8988T (cell line): ENCODE measurements around the gene KNDC1.
"Not testable (repeated sequence)": the region's sequence is repeated elsewhere in the genome, so short reads cannot be mapped to it uniquely, and the experiment has no call there.

Experiments
- DNase-seq: peaks from one replicate; pipeline ENCODE4 v3.0.0; 2011

KNDC1 gene

GRCh38 chr10:133210398-133211140, 50.5 kb downstream of the KNDC1 start:
- DNase-seq = no peak

GRCh38 chr10:133211141-133211830, 51.3 kb downstream of the KNDC1 start:
- DNase-seq = no peak

- DNase-seq = no peak
Measured at GRCh38 chr10:133211959-133212852, 52.2 kb downstream of the KNDC1 start.

- no peak for DNase-seq
Measured at GRCh38 chr10:133212853-133213494, 53.0 kb downstream of the KNDC1 start.

- no peak for DNase-seq
Measured at GRCh38 chr10:133213641-133214467, 53.8 kb downstream of the KNDC1 start.

- no peak for DNase-seq
Measured at GRCh38 chr10:133214468-133215410, 54.7 kb downstream of the KNDC1 start.

- DNase-seq = no peak
Measured at GRCh38 chr10:133215586-133215985, 55.6 kb downstream of the KNDC1 start.

GRCh38 chr10:133216776-133217175, 56.8 kb downstream of the KNDC1 start:
- no peak for DNase-seq

GRCh38 chr10:133217800-133218589, 58.0 kb downstream of the KNDC1 start:
- DNase-seq = no peak

GRCh38 chr10:133218891-133219290, 58.9 kb downstream of the KNDC1 start:
- DNase-seq = no peak

- DNase-seq = no peak
Measured at GRCh38 chr10:133219782-133220181, 59.8 kb downstream of the KNDC1 start.

GRCh38 chr10:133221331-133221730, 61.3 kb downstream of the KNDC1 start:
- DNase-seq = no peak

- DNase-seq = not testable (repeated sequence)
Measured at GRCh38 chr10:133221756-133222155, 61.7 kb downstream of the KNDC1 start.

GRCh38 chr10:133224076-133224475, 64.1 kb downstream of the KNDC1 start:
- no peak for DNase-seq

GRCh38 chr10:133224756-133225372, 64.8 kb downstream of the KNDC1 start:
- DNase-seq = no peak

GRCh38 chr10:133225707-133226191, 65.7 kb downstream of the KNDC1 start:
- DNase-seq = no peak

GRCh38 chr10:133226251-133226808, 66.3 kb downstream of the KNDC1 start:
- DNase-seq = no peak

GRCh38 chr10:133227256-133227655, 67.2 kb downstream of the KNDC1 start:
- no peak for DNase-seq
